ENCODE results near the gene WTAP.

WTAP gene

DNA sequence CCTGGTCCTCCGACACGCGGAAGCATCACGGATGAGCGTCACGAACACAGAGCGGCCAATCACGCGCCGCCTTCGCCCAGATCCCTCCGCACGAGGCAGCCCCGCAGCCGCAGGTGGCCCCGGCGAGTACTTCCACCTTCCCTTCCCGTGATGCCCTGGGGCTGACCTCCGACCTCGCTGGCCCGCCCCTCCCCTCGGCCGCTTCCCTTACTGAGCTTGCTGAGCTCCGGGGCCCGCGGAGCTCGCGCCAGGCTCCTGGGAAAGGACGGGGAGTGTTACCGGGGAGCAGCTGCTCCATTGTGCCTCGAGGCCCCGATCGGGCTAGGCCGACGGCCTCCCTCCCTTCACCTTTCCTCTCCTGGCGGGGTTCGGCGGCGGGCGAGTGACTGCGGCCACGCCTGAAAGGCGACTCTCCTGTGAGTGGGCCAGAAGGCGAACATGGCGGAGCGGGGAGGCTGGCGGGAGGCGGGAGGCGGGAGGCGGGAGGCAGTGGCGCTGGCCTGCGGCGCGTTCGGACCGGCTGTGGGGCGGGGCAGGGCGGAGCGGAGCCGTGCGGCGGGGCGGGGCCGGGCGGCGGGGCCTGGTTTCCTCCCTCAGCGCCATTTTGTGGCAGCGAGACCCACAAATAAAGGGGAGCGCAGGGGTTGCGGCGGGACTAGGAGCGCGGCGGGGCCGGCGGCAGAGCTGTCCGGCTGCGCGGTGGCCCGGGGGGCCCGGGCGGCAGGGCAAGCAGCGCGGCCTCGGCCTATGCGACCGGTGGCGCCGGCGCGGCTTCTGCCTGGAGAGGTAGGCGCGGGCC, at the start of gene WTAP:
Gene WTAP (plus strand): TSS at position 589 of the 799 bp plus-strand sequence. CDS start 8,760 bp downstream, outside the sequence.
- peak within 1 kb of the TSS; percentile 95 for H3K4me3 Mint-ChIP-seq
- peaks cover 27% of the 10 kb centered on the region for H3K36me3 Mint-ChIP-seq

DNA sequence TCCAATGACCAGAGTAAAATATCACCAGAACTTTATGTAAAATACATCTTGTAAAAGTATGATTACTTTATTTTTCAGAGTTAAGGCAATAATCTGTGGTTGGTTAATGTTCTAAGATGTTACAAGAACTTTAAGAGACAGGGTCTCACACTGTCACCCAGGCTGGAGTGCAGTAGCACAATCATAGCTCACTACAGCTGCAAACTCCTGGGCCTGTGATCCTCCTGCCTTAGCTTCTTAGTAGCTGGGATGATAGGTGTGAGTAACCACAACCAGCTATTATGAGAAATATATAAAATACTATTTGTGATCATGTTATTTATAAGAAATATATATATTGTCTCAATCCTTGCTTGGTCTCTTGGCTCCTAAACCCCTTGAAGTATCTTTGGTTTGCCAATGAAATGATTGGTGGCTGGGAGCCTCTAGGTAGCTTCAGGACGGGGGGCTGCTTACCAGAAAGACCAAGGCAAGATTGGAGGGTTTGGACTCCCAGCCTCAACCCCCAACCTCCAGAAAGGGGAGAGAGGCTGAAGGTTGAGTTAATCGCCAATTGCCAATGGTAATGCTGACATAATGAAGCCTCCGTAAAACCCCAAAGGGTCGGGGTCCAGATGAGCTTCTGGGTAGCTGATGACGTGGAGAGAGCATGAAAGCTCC, 49.7 kb upstream of the WTAP start:
- no peaks in the 10 kb centered on the region for H3K9me3 Mint-ChIP-seq
- H3K4me3 Mint-ChIP-seq: no peak overlapping the region
- no peak for ATAC-seq
- H3K27me3 Mint-ChIP-seq: no peaks in the 10 kb centered on the region
- H3K36me3 Mint-ChIP-seq: peaks cover 42% of the 10 kb centered on the region
- no peak overlapping the region for H3K27ac Mint-ChIP-seq
- H3K4me1 Mint-ChIP-seq: peaks cover 19% of the 10 kb centered on the region

More for the DNA sequence above, at the start of gene WTAP:
- H3K9me3 Mint-ChIP-seq: no peaks in the 10 kb centered on the region
- H3K27ac Mint-ChIP-seq: peak within 1 kb of the TSS; percentile 97
- peak; percentile 95 for ATAC-seq
- H3K4me1 Mint-ChIP-seq: peaks cover 60% of the 10 kb centered on the region
- H3K27me3 Mint-ChIP-seq: no peaks in the 10 kb centered on the region

DNA sequence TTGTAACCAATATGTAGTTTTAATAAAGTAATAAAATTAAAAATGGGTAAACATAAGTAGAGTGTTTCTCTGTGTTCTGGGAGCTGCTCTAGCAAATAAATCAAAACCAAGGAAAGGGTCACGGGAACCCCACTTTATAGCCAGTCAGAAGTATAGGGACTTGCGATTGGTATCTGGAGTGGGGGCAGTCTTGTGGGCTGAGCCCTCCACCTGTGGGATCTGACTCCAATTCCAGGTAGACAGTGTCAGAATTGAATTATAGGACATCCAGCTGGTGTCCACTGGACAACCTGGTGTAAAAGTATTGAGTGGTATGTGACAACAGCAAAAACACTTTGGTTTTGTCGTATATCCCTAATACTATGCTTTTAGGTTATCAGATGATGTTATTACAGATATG, 48.7 kb upstream of the WTAP start:
- Mint-ChIP-seq H3K27me3 (no peaks in the 10 kb centered on the region), H3K27ac (no peak overlapping the region), H3K4me1 (peaks cover 14% of the 10 kb centered on the region), H3K36me3 (peaks cover 33% of the 10 kb centered on the region), H3K9me3 (no peaks in the 10 kb centered on the region), H3K4me3 (no peak overlapping the region)
- no peak for ATAC-seq

DNA sequence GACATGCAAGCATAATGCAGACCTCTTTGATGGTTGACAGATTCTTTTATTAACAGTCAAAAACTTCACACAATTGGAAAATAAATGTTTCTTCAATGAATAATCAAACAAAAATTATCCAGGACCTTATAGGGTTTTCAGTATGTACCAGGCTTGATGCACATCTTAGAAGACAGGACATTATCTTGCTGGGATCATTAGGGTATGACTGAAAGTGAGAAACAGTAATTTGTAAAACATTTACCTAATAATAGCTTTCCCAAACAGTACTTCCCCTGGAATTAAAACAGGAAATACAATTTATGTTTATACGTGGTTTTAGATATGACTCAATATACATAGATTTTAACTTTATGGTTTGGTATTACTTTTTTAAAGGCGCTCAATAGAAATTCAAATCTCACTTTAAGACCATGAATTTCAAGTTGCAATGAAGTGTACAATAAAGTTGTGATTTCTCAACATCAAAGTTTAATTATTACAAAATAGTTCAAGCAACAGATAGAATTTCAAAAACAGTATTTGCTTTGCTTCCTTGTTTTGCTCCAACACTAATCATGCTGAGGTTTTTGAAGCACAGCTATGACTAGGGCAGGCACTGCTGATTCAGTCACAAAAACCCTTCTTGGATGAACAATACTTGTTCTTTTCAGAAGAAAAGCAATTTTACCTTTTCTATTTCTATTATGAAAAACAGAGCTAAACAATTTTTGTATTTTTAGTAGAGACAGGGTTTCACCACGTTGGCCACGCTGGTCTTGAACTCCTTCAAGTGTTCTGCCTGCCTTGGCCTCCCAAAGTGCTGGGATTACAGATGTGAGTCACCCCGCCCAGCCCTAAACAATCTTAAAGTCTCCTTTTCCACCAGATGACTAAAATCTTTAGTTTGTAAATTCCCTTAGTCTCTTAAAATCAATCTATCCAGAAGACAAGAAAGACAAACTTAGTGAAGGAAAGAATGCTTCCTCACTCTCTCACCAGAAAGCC, 47.9 kb upstream of the WTAP start:
- Mint-ChIP-seq H3K27me3 (no peaks in the 10 kb centered on the region), H3K4me3 (no peak overlapping the region), H3K4me1 (peaks cover 11% of the 10 kb centered on the region), H3K9me3 (no peaks in the 10 kb centered on the region), H3K27ac (no peak overlapping the region), H3K36me3 (peaks cover 26% of the 10 kb centered on the region)
- ATAC-seq: no peak

DNA sequence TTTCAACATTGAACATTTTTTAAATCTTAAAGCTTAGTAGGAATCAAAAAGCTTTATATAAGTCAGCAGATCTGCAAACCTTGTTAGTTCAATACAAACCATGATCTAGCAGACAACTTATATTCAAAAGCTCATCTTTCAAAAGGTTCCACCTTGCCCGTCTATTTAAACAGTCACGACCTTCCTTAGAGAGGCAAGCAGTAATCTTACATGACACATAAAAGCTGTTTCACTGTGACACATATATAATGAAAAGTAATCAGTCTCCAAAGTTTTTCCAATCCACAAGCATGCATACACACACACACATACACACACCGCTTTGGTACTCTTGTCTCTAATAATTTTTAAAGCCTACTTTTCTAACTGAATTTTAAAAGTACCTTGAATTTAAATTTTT, 47.2 kb upstream of the WTAP start:
- no peaks in the 10 kb centered on the region for H3K27me3 Mint-ChIP-seq
- H3K4me1 Mint-ChIP-seq: peaks cover 6% of the 10 kb centered on the region
- peaks cover 19% of the 10 kb centered on the region for H3K36me3 Mint-ChIP-seq
- H3K27ac Mint-ChIP-seq: no peak overlapping the region
- no peak overlapping the region for H3K4me3 Mint-ChIP-seq
- no peaks in the 10 kb centered on the region for H3K9me3 Mint-ChIP-seq
- ATAC-seq: no peak

DNA sequence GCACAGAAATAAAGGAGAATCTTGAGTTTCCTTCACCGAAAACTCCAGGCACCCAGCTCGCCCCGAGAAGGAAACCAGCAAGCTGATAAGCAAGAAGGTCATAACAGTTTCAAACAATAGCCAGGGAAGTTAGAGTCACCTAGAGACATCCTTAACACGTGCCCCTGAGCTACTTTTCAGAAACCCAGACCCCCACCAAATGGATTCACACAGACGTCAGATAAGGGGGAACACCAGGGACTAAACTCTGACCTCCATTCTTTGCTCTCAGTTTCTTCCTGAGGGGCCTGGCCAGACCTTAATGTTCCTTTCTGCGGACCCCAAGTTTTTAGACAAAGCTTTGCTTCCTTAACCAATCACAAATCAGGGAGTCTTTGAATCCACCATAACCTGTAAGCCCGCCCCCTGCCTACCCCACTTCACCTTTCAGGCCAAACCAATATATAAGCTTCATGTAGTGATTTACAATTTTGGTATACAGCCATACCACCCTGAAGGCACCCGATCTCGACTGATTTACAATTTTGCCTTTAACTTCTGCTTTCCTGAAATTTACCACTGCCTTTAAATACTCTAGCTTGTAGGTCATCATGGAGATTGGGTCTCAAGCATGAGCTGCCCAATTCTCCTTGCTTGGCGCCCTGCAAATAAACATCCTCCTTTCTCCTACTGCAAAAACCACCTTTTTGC, 46.0 kb upstream of the WTAP start:
- H3K9me3 Mint-ChIP-seq: no peaks in the 10 kb centered on the region
- H3K4me1 Mint-ChIP-seq: peaks cover 6% of the 10 kb centered on the region
- ATAC-seq: no peak
- peaks cover 18% of the 10 kb centered on the region for H3K36me3 Mint-ChIP-seq
- H3K4me3 Mint-ChIP-seq: no peak overlapping the region
- no peaks in the 10 kb centered on the region for H3K27me3 Mint-ChIP-seq
- H3K27ac Mint-ChIP-seq: no peak overlapping the region

DNA sequence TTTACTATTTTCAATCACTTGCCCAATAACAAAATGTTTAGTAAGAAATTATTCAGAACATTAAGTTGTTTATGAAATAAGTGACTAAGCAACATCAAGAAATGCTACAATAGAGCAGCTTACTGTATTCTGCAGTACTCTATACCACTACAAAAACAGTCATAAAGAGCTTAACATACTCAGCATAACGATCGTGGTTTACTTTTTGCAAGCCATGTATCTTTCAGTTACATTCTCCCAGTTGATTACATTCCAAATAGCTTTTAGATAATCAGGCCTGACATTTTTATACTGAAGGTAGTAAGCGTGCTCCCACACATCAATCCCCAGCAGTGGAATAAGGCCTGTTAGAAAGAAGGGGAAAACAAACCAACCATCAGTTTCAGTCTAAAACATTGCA, 45.0 kb upstream of the WTAP start:
- no peak for ATAC-seq
- H3K36me3 Mint-ChIP-seq: peaks cover 23% of the 10 kb centered on the region

DNA sequence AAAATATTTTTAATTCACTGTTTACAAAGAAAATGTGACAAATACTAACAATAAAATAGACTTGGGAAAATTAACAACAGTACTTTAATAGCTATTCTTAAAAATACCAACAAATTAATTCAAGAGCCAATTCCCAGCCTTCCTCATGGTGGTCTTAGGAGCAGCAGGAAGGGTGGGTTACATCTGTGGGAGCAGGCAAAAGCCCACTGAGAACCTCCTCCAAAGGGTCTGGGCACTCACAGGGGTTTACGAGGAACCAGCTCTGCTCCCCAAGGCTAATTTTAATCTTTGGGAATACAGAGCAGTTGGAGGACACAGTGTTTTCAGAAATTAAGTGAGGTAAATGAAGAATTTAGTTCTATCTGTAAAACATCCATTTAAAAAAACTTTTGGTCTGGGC, 44.5 kb upstream of the WTAP start:
- no peak for ATAC-seq
- no peak overlapping the region for H3K4me3 Mint-ChIP-seq
- H3K9me3 Mint-ChIP-seq: no peaks in the 10 kb centered on the region
- H3K27me3 Mint-ChIP-seq: no peaks in the 10 kb centered on the region
- H3K36me3 Mint-ChIP-seq: peaks cover 28% of the 10 kb centered on the region
- H3K4me1 Mint-ChIP-seq: peaks cover 6% of the 10 kb centered on the region
- H3K27ac Mint-ChIP-seq: no peak overlapping the region

More for the DNA sequence above, 45.0 kb upstream of the WTAP start:
- H3K9me3 Mint-ChIP-seq: no peaks in the 10 kb centered on the region
- peaks cover 6% of the 10 kb centered on the region for H3K4me1 Mint-ChIP-seq
- no peaks in the 10 kb centered on the region for H3K27me3 Mint-ChIP-seq
- H3K4me3 Mint-ChIP-seq: no peak overlapping the region
- H3K27ac Mint-ChIP-seq: no peak overlapping the region

DNA sequence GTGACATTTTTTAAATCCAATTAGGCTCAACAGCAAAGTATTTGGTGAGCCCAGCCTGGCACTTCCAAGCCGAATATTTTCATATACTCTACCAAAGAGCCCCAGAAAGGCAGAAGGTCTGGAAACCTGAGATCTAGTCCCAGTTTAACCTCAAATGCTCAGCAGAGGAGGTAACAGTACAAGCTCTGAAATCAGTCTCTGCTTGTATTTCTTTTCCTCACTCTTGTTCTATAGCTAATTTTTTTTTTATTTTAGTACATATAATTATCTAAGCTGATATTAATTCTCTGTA, 43.3 kb upstream of the WTAP start:
- Mint-ChIP-seq H3K9me3 (no peaks in the 10 kb centered on the region), H3K4me3 (no peak overlapping the region), H3K27me3 (no peaks in the 10 kb centered on the region), H3K27ac (no peak overlapping the region), H3K36me3 (peaks cover 36% of the 10 kb centered on the region), H3K4me1 (peaks cover 13% of the 10 kb centered on the region)
- ATAC-seq: no peak

DNA sequence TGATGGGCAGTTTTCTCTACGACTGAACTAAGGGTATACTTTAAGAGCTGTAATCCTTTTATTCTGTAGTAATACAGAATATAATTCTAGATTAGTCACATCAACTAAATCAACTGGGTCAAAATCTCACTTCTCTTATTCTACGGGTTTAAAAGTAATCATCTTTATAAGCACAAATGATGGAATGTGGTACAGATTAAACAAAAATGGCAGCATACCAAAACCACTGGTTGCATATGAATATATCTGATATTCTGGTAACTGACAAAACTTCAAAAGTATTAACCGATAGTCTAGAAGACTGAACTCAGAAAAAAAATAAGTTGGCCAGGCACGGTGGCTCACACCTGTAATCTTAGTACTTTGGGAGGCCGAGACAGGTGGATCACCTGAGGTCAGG, 41.3 kb upstream of the WTAP start:
- H3K36me3 Mint-ChIP-seq: peaks cover 41% of the 10 kb centered on the region
- ATAC-seq: no peak
- H3K4me3 Mint-ChIP-seq: no peak overlapping the region
- no peaks in the 10 kb centered on the region for H3K9me3 Mint-ChIP-seq
- H3K27me3 Mint-ChIP-seq: no peaks in the 10 kb centered on the region
- no peak overlapping the region for H3K27ac Mint-ChIP-seq
- H3K4me1 Mint-ChIP-seq: peaks cover 18% of the 10 kb centered on the region

DNA sequence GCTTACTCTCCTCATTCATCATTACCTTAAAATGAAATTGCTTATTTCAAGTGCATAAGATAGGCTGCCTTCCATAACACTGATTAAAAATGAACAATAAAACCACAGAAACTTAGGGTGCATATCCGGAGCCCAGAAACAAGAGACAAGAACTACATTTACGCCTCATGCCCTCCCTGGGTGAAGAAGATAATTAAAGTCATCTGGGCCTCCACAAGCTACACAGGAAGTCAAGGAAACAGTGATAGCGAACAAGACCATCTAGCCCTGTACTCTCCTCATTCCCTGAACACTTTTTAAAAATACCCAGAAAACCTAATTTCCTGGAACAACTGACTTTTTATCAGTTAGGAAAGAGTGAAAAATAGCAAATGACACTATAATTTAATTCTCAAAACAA, 40.6 kb upstream of the WTAP start:
- no peak overlapping the region for H3K27ac Mint-ChIP-seq
- ATAC-seq: no peak
- H3K4me3 Mint-ChIP-seq: no peak overlapping the region
- peaks cover 25% of the 10 kb centered on the region for H3K4me1 Mint-ChIP-seq
- no peaks in the 10 kb centered on the region for H3K27me3 Mint-ChIP-seq
- H3K9me3 Mint-ChIP-seq: no peaks in the 10 kb centered on the region
- H3K36me3 Mint-ChIP-seq: peaks cover 37% of the 10 kb centered on the region

DNA sequence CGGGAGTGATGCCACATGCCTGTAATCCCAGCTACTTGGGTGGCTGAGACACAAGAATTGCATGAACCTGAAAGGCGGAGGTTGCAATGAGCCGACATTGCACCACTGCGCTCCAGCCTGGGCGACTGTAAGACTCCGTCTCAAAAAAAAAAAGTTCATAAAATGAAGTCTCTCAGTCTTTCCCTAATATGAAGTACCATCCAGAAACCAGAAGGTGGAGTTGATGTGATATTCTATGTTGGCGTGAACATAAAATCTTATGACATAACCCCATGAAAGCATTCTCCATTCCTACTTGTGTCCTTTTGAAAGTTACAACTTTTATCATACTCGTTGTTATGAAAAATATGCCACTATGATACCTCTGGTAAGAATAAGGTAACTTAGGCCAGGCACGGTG, 40.0 kb upstream of the WTAP start:
- Mint-ChIP-seq H3K27ac (no peak overlapping the region), H3K4me3 (no peak overlapping the region), H3K4me1 (peaks cover 31% of the 10 kb centered on the region), H3K36me3 (peaks cover 36% of the 10 kb centered on the region), H3K9me3 (no peaks in the 10 kb centered on the region), H3K27me3 (no peaks in the 10 kb centered on the region)
- no peak for ATAC-seq

DNA sequence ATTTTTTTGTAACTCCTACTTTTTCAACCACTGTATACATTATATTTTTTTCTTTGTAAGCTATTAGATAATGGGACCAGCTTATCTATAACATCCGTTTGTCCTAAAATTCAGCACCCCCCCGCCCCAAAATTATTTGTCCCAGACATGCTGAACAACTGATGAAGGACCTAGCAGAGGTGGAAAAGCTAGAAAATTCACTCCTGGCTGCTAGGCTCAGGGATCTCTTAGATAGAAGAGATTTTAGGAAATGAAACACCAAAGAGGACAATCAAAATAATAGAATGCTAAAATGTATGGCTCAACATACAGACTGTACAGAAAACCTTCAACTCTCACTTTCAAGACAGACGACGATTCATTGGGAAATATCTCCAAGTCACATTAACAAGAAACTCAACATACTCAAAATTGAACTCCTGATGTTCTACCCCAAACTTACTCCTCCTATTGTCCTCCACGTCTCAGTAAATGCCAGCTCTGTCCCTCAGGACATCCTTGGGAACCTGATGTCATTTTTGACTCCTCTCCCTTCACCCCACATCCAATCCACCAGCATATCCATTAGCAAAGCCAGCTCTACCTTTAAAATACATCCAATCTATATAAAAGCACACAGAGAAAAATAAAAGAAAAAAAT, 38.9 kb upstream of the WTAP start:
- peaks cover 36% of the 10 kb centered on the region for H3K36me3 Mint-ChIP-seq
- H3K4me3 Mint-ChIP-seq: no peak overlapping the region
- no peak for ATAC-seq
- peaks cover 35% of the 10 kb centered on the region for H3K4me1 Mint-ChIP-seq
- no peaks in the 10 kb centered on the region for H3K9me3 Mint-ChIP-seq
- no peaks in the 10 kb centered on the region for H3K27me3 Mint-ChIP-seq
- peak overlapping the region; percentile 5 for H3K27ac Mint-ChIP-seq

DNA sequence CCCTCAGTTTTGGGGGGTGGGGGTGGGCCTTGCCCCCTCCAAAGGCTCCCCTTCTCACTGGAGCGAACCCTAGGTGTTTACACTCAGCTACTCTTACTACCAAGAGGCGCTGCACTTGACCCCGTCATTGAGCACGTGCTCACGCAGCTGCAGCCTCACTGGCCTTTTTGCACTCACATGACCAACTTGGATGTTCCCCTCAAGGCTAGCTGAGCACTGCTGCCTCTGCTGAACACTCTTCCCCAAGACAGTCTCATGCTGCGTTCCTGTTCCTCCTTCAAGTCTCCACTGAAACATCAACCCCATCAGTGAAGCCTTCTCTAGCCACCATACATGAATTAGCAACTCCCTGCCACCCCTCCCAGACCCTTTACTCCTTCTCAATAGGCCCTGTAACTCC, 38.3 kb upstream of the WTAP start:
- Mint-ChIP-seq H3K9me3 (no peaks in the 10 kb centered on the region), H3K27ac (peak overlapping the region; percentile 5), H3K36me3 (peaks cover 36% of the 10 kb centered on the region), H3K4me1 (peaks cover 38% of the 10 kb centered on the region), H3K27me3 (no peaks in the 10 kb centered on the region), H3K4me3 (no peak overlapping the region)
- no peak for ATAC-seq

Data from stimulated activated memory B cell treated with anti-CD40 and anti-IgM and Interleukin-4, amounts not matched to agents 10 μg/mL and 1 μg/mL and 100 μg/mL, for 72 hours (primary cell).